Panc1 (cell line): ENCODE data around the gene ADCY2. TPM values are rescaled to one million over a fixed set of nuclear protein-coding genes. Genes with fewer than 3 reads are reported as not detected.

ENCODE experiments used
- ATAC-seq: fragments of 200-7000 bp; cut with Tn5 transposase; 2 replicates; pipeline ENCODE4 v1.9.1; 2020; ENCODE audit warnings: mild to moderate bottlenecking, moderate library complexity
- BruUV-seq: library from RNA; stranded (reverse); fragments of 400-500 nt; replicated peaks from 2 replicates; lab custom pipeline; 2021; lab: Mats Ljungman, UMichigan
- CTCF ChIA-PET: fragments of 300-600 bp; sonication (Branson Sonifier 250); formaldehyde crosslinking; loops from one replicate; lab custom pipeline; 2022; ENCODE audit warnings: antibody characterized with exemption; lab: Charles Lee
- POLR2A ChIA-PET: fragments of 300-600 bp; sonication (Branson Sonifier 250); formaldehyde crosslinking; loops from one replicate; lab custom pipeline; 2022; ENCODE audit warnings: antibody characterized with exemption; lab: Charles Lee
- DNase-seq: peaks from one replicate; pipeline ENCODE4 v3.0.0-alpha.2; 2010; ENCODE audit warnings: low read depth, low spot score
- H3K27ac ChIP-seq: 2 replicates; pipeline ENCODE4 v1.5.1; 2011; ENCODE audit warnings: mild to moderate bottlenecking, low read length, inconsistent platforms
- H3K27me3 ChIP-seq: fragments of 200-500 bp; sonication (Bioruptor generic); 2 replicates; pipeline ENCODE4 v1.6.0; 2014; ENCODE audit warnings: low read length, inconsistent platforms; ENCODE audit not compliant: control insufficient read depth, insufficient read depth
- H3K36me3 ChIP-seq: fragments of 200-500 bp; sonication (Bioruptor generic); 2 replicates; pipeline ENCODE4 v1.5.1; 2014; ENCODE audit warnings: inconsistent platforms, mild to moderate bottlenecking, low read length, moderate library complexity; ENCODE audit not compliant: control insufficient read depth, insufficient read depth
- H3K4me1 ChIP-seq: 2 replicates; pipeline ENCODE4 v1.5.1; 2011; ENCODE audit warnings: inconsistent platforms, mild to moderate bottlenecking, low read length, moderate library complexity; ENCODE audit not compliant: control insufficient read depth, insufficient read depth
- H3K4me3 ChIP-seq, 2 experiments: 2 replicates each; pipeline ENCODE4 v1.5.1; 2011 to 2012; ENCODE audit warnings: low read depth in 2 of 2, low read length in 2 of 2, mild to moderate bottlenecking in 2 of 2, inconsistent platforms in 1 of 2, moderate library complexity in 1 of 2
- H3K9me3 ChIP-seq: fragments of 200-500 bp; sonication (Bioruptor generic); 2 replicates; pipeline ENCODE4 v1.5.1; 2014; ENCODE audit warnings: low read depth, mild to moderate bottlenecking, inconsistent platforms, low read length, moderate library complexity; ENCODE audit not compliant: control insufficient read depth, insufficient read depth
- CTCF ChIP-seq: fragments of 450-650 bp; IDR thresholded peaks from 2 replicates; pipeline ENCODE4 v1.5.1; 2017; ENCODE audit warnings: mild to moderate bottlenecking
- POLR2AphosphoS5 ChIP-seq: IDR thresholded peaks from 2 replicates; pipeline ENCODE4 v1.6.1; 2012; ENCODE audit warnings: mild to moderate bottlenecking, low read depth, low read length, moderate library complexity
- REST ChIP-seq, 2 experiments: IDR thresholded peaks; 2 replicates each; pipeline ENCODE4 v1.6.1; 2011 to 2012; ENCODE audit warnings: low read depth in 2 of 2, control low read depth in 1 of 2, low read length in 1 of 2, mild to moderate bottlenecking in 1 of 2, moderate library complexity in 1 of 2; ENCODE audit not compliant: insufficient read depth in 1 of 2
- SIN3A ChIP-seq: IDR thresholded peaks from 2 replicates; pipeline ENCODE4 v1.6.1; 2012; ENCODE audit warnings: low read depth, mild to moderate bottlenecking, low read length, moderate library complexity, borderline replicate concordance; ENCODE audit not compliant: insufficient read depth
- TCF7L2 ChIP-seq: IDR thresholded peaks from 2 replicates; pipeline ENCODE4 v1.6.1; 2011; ENCODE audit warnings: mild to moderate bottlenecking, low read depth, low read length, inconsistent platforms
- in situ Hi-C: cut with HindIII; loops from 2 replicates; pipeline ENCODE4 v1.10.0; 2016; ENCODE audit warnings: low sequenced_read_pairs, low pct_unique_long_range_greater_than_20kb
- intact Hi-C: fragments of 100-400 bp; cut with micrococcal nuclease; formaldehyde crosslinking; loops from one replicate; pipeline ENCODE4 v1.10.0; 2022; ENCODE audit not compliant: unreplicated experiment
- total RNA-seq: library from RNA; stranded (reverse); gene quantifications from one replicate; pipeline ENCODE4 v1.2.1, GENCODE V29; 2021; ENCODE audit not compliant: unreplicated experiment

The ADCY2 gene
- total RNA-seq, 1 experiment from 2014 or later = 0.13 TPM

GRCh38 chr5:7445831-7446230 lies 49.9 kb downstream of the ADCY2 start:
- in situ Hi-C loops = no loop called here
- no peak for TF ChIP-seq CTCF
- TF ChIP-seq POLR2AphosphoS5 = no peak
- TF ChIP-seq SIN3A = no peak
- TF ChIP-seq TCF7L2 = no peak
- TF ChIP-seq REST (IDR thresholded peaks at IDR 0.05; ENCODE audit: insufficient read depth in 1 of 2, low read depth in 2 of 2, low read length in 1 of 2) = no peak
- BruUV-seq = no TSS peak
- POLR2A ChIA-PET = no interaction called here
- Histone ChIP-seq H3K4me1 (no peaks in the 10 kb centered on the region), H3K9me3 (no peaks in the 10 kb centered on the region), H3K27ac (no peak overlapping the region), H3K36me3 (no peaks in the 10 kb centered on the region), H3K4me3 (no peak overlapping the region), H3K27me3 (no peaks in the 10 kb centered on the region)
- intact Hi-C loops = no loop called here
- no peak for ATAC-seq
- CTCF ChIA-PET = no interaction called here
- no peak for DNase-seq

- ChIA-PET CTCF (no interaction called here), POLR2A (no interaction called here)
- Histone ChIP-seq H3K4me1 (no peaks in the 10 kb centered on the region), H3K9me3 (no peaks in the 10 kb centered on the region), H3K36me3 (no peaks in the 10 kb centered on the region), H3K27me3 (no peaks in the 10 kb centered on the region), H3K27ac (no peak overlapping the region), H3K4me3 (no peak overlapping the region)
- intact Hi-C loops (no loop called here), in situ Hi-C loops (no loop called here)
- no peak for ATAC-seq
- BruUV-seq = no TSS peak
- no peak for DNase-seq
- TF ChIP-seq POLR2AphosphoS5 (no peak), REST (IDR thresholded peaks at IDR 0.05; ENCODE audit: insufficient read depth in 1 of 2, low read depth in 2 of 2, low read length in 1 of 2) (no peak), CTCF (no peak), SIN3A (no peak), TCF7L2 (no peak)
Observed at GRCh38 chr5:7446913-7447312, 51.0 kb downstream of the ADCY2 start.
